HFF-Myc (cell line): ENCODE measurements around the gene IRF7.

Experiments used
- DNase-seq: peaks from one replicate; pipeline ENCODE4 v3.0.0-alpha.2; 2011; ENCODE audit warnings: low read depth; ENCODE audit errors: extremely low read depth
- H3K4me3 ChIP-seq: replicated peaks from 2 replicates; pipeline ENCODE4 v1.5.1; 2011; ENCODE audit warnings: low read depth, mild to moderate bottlenecking, control low read depth, low read length
- TF ChIP-seq, protein P1 (sequence below): IDR thresholded peaks from 2 replicates; pipeline ENCODE4 v1.5.1; 2012; ENCODE audit warnings: mild to moderate bottlenecking, low read depth, low read length, control low read depth; ENCODE audit errors: missing control alignments

IRF7 gene

DNA sequence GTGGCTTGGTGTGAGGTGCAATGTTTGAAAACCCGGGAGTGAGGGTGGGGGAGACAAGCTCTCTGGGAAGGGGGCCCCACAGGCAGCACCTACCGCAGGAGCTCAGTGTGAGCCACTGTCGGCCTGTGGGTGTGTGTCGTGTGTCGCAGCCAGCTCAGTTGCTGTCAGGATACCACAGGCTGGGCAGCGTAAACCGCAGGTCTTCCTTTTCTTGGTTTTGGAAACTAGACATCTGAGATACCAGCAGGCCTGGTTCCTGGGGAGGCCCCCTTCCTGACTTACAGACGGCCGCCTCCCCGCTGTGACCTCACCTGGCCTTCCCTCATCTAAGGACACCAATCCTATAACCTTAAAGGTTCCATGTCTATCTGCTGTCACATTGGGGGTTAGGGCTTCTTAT lies 19.4 kb downstream of the IRF7 start:
- H3K4me3 ChIP-seq: no peak overlapping the region
- TF ChIP-seq, protein P1, sequence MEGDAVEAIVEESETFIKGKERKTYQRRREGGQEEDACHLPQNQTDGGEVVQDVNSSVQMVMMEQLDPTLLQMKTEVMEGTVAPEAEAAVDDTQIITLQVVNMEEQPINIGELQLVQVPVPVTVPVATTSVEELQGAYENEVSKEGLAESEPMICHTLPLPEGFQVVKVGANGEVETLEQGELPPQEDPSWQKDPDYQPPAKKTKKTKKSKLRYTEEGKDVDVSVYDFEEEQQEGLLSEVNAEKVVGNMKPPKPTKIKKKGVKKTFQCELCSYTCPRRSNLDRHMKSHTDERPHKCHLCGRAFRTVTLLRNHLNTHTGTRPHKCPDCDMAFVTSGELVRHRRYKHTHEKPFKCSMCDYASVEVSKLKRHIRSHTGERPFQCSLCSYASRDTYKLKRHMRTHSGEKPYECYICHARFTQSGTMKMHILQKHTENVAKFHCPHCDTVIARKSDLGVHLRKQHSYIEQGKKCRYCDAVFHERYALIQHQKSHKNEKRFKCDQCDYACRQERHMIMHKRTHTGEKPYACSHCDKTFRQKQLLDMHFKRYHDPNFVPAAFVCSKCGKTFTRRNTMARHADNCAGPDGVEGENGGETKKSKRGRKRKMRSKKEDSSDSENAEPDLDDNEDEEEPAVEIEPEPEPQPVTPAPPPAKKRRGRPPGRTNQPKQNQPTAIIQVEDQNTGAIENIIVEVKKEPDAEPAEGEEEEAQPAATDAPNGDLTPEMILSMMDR: no peak
- DNase-seq: no peak

GRCh38 chr11:595400-595799 lies 20.4 kb downstream of the IRF7 start:
- no peak overlapping the region for H3K4me3 ChIP-seq
- TF ChIP-seq, protein P1: no peak
- DNase-seq: no peak

GRCh38 chr11:593347-593746 lies 22.4 kb downstream of the IRF7 start:
- TF ChIP-seq, protein P1: no peak
- DNase-seq: no peak
- H3K4me3 ChIP-seq: no peak overlapping the region

DNA sequence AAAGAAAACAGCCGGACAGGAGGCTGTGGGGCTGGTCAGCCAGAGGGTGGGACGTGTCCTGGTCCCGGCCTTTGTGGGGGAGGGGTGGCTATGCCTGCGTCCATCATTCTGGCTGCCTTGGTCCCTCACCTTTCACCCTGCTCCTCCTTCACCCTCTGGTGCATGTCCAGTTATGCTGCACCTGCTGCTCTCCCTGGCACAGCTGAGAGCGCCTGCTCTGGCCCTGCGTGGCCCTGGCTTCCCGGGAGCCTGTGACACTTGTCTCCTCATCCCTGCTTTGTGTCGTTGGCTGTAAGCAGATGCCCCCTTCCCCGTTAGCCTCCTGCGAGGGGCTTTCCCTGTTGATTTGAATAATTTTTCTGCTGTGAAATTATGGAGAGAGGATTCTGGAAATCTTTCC lies 22.8 kb downstream of the IRF7 start:
- no peak overlapping the region for H3K4me3 ChIP-seq
- no peak for DNase-seq
- TF ChIP-seq, protein P1: no peak

DNA sequence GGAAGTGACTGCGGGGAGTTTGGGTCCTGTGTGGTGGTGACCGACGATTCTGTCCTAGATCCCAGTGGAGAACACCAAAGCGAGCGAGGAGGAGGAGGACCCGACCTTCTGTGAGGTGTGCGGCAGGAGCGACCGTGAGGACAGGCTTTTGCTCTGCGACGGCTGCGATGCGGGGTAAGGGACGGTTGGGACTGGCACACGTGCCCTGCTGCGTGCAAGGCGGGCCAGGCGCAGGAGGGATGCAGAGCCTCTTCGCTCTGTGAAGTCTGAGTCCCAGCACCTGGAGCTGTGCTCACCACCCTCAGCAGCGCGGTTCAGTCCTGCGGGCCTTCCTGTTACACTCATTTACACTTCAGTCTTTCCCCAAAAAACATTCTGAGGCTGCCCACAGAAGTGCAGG lies 23.2 kb downstream of the IRF7 start:
- no peak overlapping the region for H3K4me3 ChIP-seq
- TF ChIP-seq, protein P1: no peak
- DNase-seq: no peak

DNA sequence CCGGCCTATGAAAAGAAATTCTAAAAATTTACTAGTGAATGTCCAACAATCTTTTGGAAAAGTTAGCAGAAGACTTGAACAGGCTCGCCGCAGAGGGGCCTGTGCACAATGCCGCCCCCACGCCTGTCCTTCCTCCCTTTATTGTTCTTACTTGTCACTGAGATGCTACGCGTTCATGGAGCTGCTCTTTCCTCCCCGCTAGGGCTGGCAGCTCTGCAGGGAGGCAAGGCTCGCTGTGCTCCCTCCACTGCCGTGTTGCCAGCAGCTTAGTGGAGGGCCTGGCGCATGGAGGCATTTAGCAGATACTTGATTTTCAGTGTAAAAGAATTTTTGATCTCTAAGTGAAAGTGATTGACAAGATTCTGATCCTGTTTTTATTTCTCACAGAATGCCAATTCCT lies 24.8 kb downstream of the IRF7 start:
- DNase-seq: no peak
- no peak overlapping the region for H3K4me3 ChIP-seq
- TF ChIP-seq, protein P1: no peak

DNA sequence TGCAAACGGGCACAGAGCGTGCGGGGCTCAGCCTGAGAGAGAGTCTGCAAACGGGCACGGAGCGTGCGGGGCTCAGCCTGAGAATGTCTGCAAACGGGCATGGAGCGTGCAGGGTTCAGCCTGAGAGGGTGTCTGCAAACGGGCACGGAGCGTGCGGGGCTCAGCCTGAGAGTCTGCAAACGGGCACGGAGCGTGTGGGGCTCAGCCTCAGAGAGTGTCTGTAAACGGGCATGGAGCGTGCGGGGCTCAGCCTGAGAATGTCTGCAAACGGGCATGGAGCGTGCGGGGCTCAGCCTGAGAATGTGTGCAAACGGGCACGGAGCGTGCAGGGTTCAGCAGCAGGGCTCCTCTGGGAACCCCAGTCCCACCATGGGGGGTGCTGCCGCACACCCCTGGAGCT lies 26.0 kb downstream of the IRF7 start:
- H3K4me3 ChIP-seq: no peak overlapping the region
- no peak for DNase-seq
- TF ChIP-seq, protein P1: no peak
